Left renal pelvis (tissue), 4 donors: Measurements from ENCODE around the gene METTL15. TPM values are rescaled to one million over a fixed set of nuclear protein-coding genes. Genes with fewer than 3 reads are reported as not detected.
"Not testable (repeated sequence)": the region's sequence is repeated elsewhere in the genome, so short reads cannot be mapped to it uniquely, and the experiment has no call there.

ENCODE experiments used
- DNase-seq, 4 donors: peaks; one replicate each; pipeline ENCODE4 v3.0.0-alpha.2; 2013; ENCODE audit warnings: low read depth in 4 of 4, low spot score in 3 of 4
- polyA plus RNA-seq, 4 donors: library from polyadenylated mRNA; unstranded; fragments of 120-200 nt; gene quantifications; one replicate each; pipeline ENCODE4 v1.2.1, GENCODE V29; 2013; ENCODE audit not compliant: insufficient read length in 4 of 4

METTL15 gene
- polyA plus RNA-seq, 4 donors: 13.9 to 20.8 (median 20.1) TPM

DNA sequence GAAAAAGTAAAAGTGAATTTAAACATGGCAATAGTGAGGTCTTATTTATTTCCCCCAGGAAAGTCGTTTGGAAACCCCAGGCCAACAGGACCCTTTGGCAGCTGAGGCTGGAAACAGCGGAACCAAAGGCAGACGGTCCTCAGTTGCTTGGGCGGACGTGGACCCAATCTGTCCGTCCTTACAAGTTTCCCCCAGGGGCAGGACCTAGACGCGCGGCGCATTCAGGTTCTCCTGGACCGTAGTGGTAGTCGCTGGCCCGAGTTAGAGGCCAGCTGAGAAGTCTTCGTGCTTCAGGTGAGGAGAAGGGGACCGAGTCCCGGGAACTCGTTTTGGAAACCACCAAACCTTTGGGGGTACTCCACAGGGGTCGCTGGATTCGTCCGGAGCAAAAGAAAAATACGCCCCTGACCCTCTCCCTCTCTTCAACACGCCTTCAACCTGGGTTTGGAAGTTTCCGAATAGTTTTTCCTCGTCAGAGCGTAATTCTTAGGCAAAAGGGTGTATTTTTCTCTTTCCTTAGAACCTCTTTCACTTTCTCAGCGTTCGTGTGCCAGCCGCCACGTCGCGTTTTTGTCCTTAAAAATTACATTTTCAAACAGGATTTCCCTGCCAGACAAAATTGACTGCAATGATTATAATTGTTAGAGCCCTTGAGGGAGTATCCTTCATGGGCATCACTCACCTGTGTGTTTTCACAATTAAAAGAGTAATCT lies 2.1 kb downstream of the METTL15 start:
- peak; percentile 40 to 52 (median 50) for DNase-seq

DNA sequence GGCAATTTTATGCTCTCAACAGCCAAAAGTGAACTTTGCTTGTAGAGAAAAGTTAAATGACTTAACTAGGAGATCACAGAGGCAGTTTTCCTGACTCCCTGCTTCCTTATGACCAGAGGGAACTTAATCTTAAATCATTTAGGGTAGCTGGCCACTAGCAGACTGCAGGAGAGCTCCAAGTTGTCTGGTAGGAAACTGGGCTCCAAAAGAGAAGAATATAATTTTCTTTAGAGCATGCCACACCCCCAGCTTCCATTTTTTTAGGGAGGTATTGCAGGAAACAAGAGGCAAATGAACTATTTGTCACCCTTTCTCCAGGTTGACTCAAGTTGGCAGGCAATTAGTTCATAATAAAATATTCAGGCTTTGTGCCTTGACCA lies 2.6 kb downstream of the METTL15 start:
- DNase-seq: peak in 2 of 4 donors; percentile 10 to 20

DNA sequence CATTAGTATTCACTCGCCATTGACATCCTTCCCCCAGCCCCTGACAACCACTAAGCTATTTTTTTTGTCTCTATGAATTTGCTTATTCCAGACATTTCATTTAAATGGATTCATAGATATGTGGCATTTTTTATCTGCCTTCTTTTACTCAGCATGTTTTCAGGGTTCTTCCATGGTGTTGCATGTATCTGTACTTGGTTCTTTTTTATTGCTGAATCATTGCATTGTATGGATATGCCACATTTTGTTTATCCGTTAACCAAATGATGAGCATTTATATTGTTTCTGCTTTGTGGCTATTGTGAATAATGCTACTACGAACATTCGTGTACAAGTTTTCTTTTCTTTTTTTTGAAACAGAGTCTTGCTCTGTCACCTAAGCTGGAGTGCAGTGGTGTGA lies 5.9 kb downstream of the METTL15 start:
- DNase-seq: no peak

DNA sequence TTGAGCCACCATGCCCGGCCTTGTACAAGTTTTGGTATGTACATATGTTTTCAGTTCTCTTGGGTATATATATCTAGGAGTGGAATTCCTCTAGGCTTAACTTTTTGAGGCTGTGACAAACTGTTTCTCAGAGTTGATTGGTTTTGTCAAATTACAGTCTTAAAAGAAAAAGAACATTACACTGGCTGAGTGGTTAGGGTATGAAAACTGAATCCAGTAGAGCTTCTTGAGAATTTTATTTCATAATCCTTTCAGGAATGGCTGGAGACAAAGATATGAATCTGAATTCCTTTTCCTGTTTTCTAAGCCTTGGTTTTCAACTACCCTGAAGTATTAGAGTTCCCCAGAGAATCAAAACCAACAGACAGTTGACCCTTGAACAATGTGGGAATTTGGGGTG lies 6.5 kb downstream of the METTL15 start:
- no peak for DNase-seq

DNA sequence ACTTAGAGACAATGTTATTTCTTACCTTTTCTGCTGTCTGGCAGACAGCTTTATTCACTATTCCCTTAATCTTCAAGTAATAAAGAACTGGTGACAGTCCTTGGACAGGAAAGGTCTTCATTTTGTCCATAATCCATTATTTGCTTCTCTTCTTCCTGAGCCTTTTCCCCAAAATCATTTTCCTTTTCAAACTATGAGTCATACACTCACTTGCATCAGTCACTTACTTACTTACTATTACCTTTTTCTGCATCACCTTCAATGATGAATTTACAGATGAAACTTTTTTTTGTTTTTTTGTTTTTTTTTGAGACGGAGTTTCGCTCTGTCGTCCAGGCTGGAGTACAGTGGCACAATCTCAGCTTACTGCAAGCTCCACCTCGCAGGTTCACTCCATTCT lies 9.5 kb downstream of the METTL15 start:
- DNase-seq: no peak

DNA sequence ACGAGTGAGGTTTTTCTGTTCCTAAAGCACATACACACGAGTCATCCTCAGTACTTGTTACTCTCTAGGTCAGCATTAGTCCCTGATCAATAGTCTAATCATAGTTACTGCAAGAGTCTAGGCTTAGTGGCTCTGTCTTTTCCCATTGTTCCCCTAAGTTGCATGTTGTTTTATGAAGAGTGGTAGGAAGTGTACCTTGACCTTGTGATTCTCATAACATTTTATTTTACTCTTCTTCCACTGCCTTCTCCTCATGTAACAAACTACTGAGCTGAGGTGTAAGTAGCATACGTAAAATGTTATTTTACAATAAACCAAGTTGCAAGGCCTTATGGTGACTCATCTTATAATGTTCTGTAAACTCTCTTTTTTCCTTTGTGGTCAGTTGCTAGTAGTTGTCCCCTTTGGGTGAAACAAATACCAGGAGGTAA lies 15.0 kb downstream of the METTL15 start:
- DNase-seq: no peak

DNA sequence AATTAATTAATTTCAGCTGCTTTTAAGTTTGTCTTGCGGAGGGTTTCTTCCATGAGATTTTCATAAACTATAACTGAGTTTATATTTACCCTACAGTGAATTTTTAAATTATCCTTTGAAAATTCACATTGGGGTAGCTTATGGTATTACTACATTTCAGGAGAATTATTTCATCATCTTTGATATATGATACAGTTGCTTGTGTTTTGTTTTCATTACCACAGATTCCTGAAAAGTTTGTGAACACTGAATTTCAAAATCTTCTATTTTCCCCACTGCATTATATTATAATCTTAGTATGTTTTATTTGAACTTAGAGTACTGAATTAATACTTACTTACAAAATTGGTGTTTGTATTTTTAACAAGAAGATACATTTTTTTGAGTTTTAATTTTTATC lies 24.4 kb downstream of the METTL15 start:
- no peak for DNase-seq

DNA sequence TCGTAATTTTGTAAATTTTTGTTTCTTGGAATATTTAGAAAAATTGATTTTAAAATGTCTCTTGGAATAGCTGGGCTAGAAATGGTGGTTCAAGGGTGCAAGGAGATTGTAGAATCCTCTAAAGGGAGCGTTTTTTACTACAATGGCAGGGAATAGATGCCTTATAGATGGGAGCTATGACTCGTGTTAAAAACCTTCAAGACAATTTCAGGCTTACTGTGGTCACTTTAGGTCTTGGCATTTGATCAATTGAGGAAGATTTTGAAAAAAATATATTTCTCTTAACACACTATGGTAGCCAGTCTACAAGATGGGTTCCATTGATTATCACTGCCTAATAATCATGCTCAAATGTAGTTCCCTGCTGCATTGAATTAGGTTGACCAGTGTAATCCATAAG lies 25.0 kb downstream of the METTL15 start:
- DNase-seq: no peak

DNA sequence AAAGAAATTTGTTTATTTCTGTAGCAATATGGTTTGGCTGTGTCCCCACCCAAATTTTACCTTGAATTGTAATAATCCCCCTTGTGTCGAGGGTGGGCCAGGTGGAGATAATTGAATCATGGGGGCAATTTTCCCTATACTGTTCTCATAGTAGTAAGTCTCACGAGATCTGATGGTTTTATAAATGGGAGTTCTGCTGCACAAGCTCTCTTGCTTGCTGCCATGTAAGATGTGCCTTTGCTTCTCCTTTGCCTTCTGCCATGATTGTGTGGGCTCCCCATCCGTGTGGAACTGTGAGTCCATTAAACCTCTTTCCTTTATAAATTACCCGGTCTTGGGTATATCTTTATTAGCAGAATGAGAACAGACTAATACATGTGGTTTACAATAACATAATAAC lies 28.0 kb downstream of the METTL15 start:
- DNase-seq: not testable (repeated sequence)

DNA sequence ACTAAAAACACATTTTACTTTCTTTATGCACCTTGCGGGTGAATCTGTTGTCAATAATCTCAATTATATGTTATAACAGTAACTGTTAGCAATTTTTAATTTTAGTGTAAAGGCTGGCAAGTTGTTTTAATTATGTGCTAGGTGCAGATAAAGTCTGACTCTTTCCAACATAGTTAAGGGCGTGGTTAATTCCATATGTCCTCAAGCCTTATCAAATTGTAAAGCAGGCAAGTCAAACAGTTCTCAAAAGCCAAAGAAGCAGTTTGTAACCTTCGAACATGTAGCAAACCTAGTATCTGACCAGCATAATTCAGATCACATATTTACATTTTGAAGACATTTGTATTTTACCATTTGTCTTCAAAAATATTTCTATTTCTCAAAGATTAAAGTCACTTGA lies 29.2 kb downstream of the METTL15 start:
- no peak for DNase-seq

DNA sequence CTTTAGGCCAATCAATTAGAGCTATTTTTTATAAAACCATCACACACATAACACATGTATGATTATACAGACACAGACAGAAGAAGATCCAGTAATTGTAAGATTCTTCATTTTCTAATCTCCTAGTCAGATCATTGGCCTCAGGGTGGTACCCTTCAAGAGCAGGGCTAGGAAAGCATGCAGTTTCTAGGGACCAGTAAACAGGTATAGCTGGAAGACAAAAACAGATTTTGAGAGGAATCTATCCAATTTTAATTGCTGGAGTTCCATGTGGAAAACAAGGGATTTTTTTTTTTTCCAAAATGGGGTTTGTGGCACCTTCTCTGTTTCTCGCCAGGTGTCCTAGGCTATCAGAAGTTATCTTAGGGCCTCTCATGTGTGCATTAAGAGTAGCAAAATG lies 29.6 kb downstream of the METTL15 start:
- DNase-seq: no peak

DNA sequence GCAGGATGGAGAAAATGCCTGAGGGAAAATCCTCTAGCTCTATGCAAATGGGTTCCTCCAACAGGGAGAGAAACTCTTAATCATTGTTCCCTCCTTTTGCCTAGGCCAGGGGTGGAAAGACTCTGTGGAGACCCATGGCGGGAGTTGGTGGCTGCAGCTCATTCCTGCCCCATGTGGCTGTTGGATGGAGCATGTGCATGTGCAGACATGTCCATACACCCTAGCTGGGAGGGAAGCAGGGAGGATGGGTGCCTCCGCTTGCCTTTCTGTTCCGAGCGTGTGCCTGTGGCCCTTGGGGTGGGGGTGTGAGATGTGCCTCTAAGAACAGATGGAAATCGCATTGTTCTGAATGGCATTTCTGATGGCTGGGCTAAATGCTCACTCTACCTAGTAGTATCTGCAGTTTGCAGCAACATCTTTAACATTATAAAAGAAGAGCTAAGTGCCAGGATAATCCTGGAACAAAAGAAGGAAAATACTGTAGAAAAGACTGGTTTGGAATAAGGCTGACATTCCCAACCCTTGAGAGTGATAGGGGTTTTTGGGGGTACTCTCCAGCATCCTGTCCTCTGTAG lies 31.7 kb downstream of the METTL15 start:
- DNase-seq: no peak

DNA sequence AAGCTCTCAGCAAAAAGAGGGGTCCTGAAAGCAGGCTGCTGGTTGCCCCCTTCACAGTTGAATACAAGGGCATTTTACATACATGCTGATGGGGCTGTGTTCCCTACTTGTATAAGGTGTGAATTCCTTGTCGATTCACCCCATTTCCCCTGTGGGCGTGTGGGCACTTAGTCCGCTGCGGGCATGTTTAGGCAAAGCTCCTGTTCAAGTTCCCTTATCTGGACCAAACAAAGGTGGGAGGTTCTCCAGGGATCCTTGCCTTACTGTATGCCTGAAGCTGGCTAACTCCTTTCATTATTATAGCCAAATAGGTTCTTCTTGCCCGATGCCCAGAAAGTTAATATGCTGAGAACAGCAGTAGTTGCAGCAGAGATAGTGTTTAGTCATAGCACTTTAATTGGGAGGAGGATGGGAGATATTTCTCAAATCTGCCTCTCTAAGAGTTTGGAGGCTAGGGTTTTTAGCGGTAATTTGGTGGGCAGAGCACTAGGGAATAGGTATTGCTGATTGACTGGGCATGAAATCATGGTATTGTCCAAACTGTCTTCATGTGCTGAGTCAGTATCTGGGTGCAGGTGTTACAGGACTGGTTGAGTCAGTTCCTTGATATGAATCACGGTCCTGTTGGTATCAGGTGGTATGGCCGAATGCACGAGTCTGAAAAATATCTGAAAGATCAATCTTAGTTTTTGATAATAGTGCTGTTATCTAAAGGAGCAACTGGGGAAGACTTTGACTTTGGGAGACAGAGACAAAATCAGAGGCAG lies 32.7 kb downstream of the METTL15 start:
- no peak for DNase-seq

DNA sequence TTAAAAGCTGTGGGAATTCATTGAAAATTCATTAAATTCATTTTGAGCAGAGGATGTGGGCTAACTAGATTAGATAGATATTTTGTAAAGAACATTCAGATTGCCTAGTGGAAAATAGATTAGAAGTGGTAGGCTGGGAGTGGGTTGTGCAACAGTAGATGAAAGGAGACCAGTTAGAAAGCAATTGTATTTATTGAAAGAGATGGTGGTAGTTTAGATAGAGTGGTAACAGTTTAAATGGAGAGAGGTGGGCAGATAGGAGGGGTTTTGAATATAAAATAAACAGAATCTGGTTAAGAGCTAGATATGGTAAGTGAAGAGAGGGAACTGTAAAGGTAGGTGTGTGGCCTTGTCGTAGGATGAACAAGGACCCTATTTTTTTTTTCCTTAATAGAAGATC lies 34.5 kb downstream of the METTL15 start:
- no peak for DNase-seq

DNA sequence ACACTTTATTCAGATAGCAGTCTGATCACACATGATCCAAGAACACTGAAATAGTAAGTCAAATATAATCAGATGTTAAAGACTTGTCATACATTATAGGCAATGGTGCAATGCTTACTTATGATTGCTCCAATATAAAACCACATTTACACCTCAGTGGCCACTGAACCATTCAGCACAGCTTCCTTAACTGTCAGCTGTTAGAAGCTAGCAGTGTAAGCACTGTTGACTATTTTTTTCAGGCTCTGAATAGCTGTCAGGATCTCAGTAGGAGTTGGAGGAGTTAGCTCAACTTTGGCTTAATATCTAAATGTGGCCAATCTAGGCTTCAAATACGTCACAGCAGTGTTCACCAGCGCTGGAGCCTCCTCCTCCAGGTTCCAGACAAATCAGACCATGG lies 36.6 kb downstream of the METTL15 start:
- DNase-seq: no peak

DNA sequence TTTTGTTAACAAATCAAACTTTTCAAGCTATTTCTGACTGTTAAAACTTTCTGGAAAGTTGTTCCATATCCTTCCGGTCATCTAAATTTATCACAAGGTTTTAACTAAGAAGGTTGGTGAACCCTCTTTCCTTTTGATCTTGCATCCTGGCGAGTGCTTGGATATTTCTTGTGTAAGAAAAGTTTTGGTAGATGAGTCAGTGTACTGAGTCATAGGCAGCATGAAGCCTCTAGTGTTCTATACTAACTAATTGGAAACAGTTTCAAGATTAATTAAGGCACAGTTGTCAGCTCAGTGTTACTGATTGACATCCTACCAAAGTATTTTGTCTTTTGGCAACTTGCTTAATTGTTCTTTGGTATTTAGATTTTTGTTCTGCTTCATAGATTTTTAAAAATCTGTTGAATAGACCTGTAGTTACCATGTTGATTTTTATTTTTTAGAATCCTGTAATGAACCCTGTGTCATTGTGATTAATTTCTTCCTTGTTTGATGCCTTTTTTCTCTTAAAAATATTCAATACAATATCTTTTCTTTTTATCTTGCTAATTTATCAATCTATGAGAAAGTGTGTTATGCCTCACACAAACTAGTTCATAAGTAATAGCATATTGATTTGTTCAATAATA lies 38.0 kb downstream of the METTL15 start:
- no peak for DNase-seq

DNA sequence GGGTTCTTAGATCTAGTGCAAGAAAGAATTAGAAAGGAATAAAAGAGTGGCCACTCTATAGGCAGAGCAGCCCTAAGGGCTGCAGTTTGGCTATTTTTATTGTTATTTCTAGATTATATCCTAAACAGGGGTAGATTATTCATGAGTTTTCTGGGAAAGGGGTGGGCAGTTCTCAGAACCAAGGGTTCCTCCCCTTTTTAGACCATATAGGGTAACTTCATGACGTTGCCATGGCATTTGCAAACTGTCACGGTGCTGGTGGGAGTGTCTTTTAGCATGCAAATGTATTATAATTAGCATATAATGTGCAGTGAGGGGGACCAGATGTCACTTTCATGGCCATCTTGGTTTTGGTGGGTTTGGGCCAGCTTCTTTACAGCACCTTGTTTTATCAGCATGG lies 44.6 kb downstream of the METTL15 start:
- no peak for DNase-seq

DNA sequence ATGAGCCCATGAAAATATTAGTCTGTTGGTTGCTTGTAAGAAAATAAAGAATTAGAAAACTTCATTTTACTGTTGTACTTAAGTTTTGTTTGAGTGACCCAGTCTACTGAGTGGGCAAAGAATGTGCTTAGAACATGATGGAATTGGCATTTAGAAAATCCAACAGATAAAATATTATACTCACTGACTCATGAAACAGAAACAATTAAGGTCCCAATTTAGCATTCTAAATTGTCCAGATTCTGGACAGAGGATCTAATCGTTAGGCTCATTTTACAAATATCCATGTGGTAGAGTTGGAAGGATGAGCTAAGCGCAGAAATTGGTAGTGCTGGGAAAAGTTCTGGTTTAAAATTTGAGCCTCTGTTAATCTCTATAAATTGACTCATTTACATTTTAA lies 45.4 kb downstream of the METTL15 start:
- DNase-seq: no peak

DNA sequence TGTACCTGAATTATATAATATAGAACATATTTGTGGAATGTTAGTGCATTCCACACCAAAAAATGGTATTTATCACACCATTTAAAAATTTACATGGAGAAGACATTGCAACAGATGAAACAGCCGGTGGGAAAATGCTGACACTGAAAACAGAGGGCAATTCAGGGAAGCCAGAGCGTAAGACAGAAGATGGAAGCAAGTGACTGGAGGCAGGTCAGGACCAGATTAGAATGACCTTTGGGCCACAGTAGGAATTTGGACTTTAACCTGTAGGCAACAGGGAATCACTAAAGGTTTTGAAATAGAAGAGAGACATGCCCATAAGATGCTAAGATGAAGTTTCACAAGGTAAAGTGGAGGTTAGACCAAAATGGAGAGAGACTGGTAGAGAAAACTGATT lies 60.5 kb downstream of the METTL15 start:
- no peak for DNase-seq

DNA sequence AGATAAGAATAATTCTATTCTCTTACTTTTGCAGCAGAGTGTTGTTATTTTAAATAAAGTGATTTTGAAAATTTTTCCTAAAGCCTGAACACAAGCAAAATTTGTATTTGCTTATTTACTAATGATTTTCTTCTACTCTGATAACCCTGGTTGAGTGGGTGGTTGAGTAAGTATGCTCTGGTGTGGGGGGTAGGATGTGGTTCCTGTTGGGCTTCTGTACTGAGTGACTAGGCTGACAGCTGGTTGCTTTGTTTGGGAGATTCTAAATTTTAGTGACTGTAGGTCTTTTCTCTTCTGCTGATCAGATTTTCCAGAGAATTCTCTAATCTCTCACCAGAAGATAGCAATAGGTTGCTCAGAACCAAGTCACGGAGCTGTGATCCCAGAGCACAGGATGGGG lies 61.6 kb downstream of the METTL15 start:
- DNase-seq: no peak

DNA sequence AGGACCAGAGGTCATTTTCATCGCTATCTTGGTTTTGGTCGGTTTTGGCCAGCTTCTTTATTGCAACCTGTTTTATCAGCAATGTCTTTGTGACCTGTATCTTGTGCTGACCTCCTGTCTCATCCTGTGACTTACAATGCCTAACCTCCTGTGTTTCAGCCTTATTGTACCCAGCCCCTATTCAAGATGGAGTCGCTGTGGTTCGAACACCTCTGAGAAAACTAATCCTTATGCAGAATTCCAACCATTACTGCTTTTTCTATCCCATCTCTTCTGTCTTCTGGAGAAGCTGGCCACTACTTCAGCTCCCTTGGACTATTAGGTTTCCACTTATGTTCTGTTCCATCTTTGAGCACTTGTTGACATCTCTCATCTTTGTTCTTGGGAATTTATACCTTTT lies 62.6 kb downstream of the METTL15 start:
- no peak for DNase-seq

DNA sequence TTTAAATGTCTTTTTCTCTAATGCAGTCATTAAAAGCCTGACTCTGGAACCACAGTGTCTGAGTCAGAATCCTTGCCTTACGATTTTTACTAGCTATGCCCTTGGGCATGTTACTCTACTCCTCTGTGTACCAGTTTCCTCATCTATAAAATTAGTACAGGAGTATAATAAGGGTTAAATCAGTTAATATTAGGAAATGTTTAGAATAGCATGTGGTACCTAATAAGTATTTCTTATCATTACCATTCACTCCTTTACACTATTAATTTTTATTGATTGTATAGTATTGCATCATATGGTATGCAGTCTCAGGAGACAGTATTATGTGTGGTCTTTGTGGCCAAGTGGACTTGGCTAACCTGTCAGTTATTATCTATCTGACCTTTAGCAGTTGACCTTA lies 68.2 kb downstream of the METTL15 start:
- DNase-seq: no peak
